Activated T-cell treated with anti-CD3 and anti-CD28 coated beads, Interleukin-2, amount 50 U/mL, for 4 hours (primary cell): Measurements from ENCODE around the gene TSPO2. TPM values are rescaled to one million over a fixed set of nuclear protein-coding genes. Genes with fewer than 3 reads are reported as not detected.

ENCODE experiments used
- ATAC-seq, 2 donors: fragments of 200-7000 bp; cut with Tn5 transposase; one replicate each; pipeline ENCODE4 v1.10.0; 2021
- DNase-seq: peaks from one replicate; pipeline ENCODE4 v3.0.0-alpha.2; 2020
- H3K27me3 Mint-ChIP-seq: one replicate; pipeline ENCODE4 v1.8.0; 2021; ENCODE audit warnings: low read depth, mixed read lengths
- H3K36me3 Mint-ChIP-seq: one replicate; pipeline ENCODE4 v1.8.0; 2022; ENCODE audit warnings: mixed read lengths; ENCODE audit not compliant: insufficient read depth
- H3K4me1 Mint-ChIP-seq: one replicate; pipeline ENCODE4 v1.8.0; 2021; ENCODE audit warnings: low read depth, mixed read lengths
- H3K4me3 Mint-ChIP-seq: one replicate; pipeline ENCODE4 v1.8.0; 2021; ENCODE audit warnings: mild to moderate bottlenecking, moderate library complexity, mixed read lengths
- H3K9me3 Mint-ChIP-seq: one replicate; pipeline ENCODE4 v1.8.0; 2021; ENCODE audit warnings: mixed read lengths
- total RNA-seq, 3 donors: library from RNA; stranded (reverse); gene quantifications; one replicate each; pipeline ENCODE4 v1.2.1, GENCODE V29; 2021

Gene TSPO2
- total RNA-seq, 3 donors from 2014 or later: not detected

- H3K4me3 Mint-ChIP-seq: peak overlapping the region; percentile 2
- no peak for DNase-seq
- ATAC-seq: peak in 1 of 2 donors; percentile 30
- H3K36me3 Mint-ChIP-seq: peaks cover 31% of the 10 kb centered on the region
- peaks cover 17% of the 10 kb centered on the region for H3K4me1 Mint-ChIP-seq
- H3K27me3 Mint-ChIP-seq: no peaks in the 10 kb centered on the region
- no peaks in the 10 kb centered on the region for H3K9me3 Mint-ChIP-seq
Observed at GRCh38 chr6:41051873-41052272, 9.6 kb downstream of the TSPO2 start.

DNA sequence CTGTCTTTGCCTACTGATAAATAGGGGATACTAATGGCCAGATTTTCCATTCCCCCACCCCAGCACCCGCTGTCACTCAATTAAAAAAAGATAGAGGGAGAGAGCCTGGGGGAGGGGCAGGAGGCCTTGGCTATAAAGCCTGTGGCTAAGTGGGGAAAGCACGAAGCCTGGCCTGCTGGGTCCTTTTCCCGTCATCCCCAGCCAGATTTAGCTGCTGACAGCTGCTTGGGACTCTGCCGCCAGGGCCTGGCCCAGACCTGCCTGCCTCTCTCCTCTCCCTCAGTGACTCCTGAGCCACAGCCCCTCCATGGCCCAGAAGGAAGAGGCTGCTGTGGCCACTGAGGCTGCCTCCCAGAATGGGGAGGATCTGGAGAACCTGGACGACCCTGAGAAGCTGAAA is 10.8 kb downstream of the TSPO2 start, which contains the start of gene APOBEC2:
TSS of gene APOBEC2 (plus strand) at position 162 of the 400 bp plus-strand sequence. CDS start at position 308, 146 bp downstream.
- peaks cover 29% of the 10 kb centered on the region for H3K36me3 Mint-ChIP-seq
- H3K9me3 Mint-ChIP-seq: no peaks in the 10 kb centered on the region
- no peak for DNase-seq
- peaks cover 17% of the 10 kb centered on the region for H3K4me1 Mint-ChIP-seq
- H3K4me3 Mint-ChIP-seq: peak within 1 kb of the TSS; percentile 2
- ATAC-seq: no peak
- H3K27me3 Mint-ChIP-seq: no peaks in the 10 kb centered on the region

DNA sequence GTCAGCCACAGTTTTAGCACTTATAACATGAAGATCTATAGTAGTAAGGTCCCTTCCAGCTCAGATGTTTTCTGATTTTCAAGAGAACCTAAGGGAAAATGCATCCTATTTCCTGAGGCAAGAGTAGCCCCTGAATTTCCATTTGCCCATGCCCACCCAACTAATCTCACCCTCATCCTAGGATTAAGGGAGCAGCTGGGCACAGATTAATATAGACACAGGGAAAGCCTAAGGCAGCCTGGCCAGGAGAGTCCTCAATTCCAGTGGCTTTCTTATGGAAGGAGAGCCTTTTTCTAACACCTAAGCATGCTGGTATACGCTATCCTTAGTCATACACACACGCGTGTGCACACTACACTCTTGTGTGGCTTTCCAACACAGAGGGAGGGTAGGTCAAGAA is 12.2 kb downstream of the TSPO2 start:
- Mint-ChIP-seq H3K36me3 (peaks cover 26% of the 10 kb centered on the region), H3K9me3 (no peaks in the 10 kb centered on the region), H3K4me1 (peaks cover 20% of the 10 kb centered on the region), H3K27me3 (no peaks in the 10 kb centered on the region), H3K4me3 (no peak overlapping the region)
- no peak for ATAC-seq
- DNase-seq: no peak

DNA sequence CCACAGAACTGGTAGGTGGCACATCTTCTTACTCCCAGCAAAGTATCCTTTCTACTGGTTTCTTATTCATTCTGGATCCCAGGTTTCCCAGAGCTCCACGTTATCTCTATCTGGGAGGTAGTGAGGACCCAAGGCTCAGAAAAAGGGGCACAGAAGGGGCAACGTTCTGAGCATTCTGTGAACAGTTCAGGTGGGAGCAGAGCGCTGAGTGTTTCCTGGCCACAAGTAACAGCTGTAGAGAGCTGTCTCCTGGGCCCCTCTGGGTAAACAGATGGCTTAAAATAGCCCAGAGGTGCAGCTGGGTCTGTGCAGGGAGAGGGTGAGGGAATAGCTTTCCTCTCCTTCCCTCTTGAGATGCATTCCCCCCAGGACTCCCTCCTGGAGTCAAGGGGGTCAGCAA is 12.9 kb downstream of the TSPO2 start:
- no peak for ATAC-seq
- H3K4me3 Mint-ChIP-seq: no peak overlapping the region
- DNase-seq: no peak
- H3K4me1 Mint-ChIP-seq: peaks cover 20% of the 10 kb centered on the region
- peaks cover 25% of the 10 kb centered on the region for H3K36me3 Mint-ChIP-seq
- H3K9me3 Mint-ChIP-seq: no peaks in the 10 kb centered on the region
- no peaks in the 10 kb centered on the region for H3K27me3 Mint-ChIP-seq

- Mint-ChIP-seq H3K4me1 (peaks cover 12% of the 10 kb centered on the region), H3K4me3 (no peak overlapping the region), H3K27me3 (no peaks in the 10 kb centered on the region), H3K9me3 (no peaks in the 10 kb centered on the region), H3K36me3 (peaks cover 20% of the 10 kb centered on the region)
- ATAC-seq (no peak), DNase-seq (no peak)
Observed at GRCh38 chr6:41056768-41057490, 14.7 kb downstream of the TSPO2 start.

- H3K36me3 Mint-ChIP-seq: peaks cover 23% of the 10 kb centered on the region
- H3K4me1 Mint-ChIP-seq: peaks cover 5% of the 10 kb centered on the region
- H3K27me3 Mint-ChIP-seq: no peaks in the 10 kb centered on the region
Observed at GRCh38 chr6:41058783-41059181, 16.5 kb downstream of the TSPO2 start.

GRCh38 chr6:41059556-41059955 is 17.3 kb downstream of the TSPO2 start:
- Mint-ChIP-seq H3K4me3 (no peak overlapping the region), H3K9me3 (no peaks in the 10 kb centered on the region), H3K4me1 (peaks cover 5% of the 10 kb centered on the region), H3K36me3 (peaks cover 23% of the 10 kb centered on the region), H3K27me3 (no peaks in the 10 kb centered on the region)
- DNase-seq: no peak
- no peak for ATAC-seq

More at GRCh38 chr6:41058783-41059181, 16.5 kb downstream of the TSPO2 start:
- Mint-ChIP-seq H3K4me3 (no peak overlapping the region), H3K9me3 (no peaks in the 10 kb centered on the region)
- ATAC-seq: no peak
- DNase-seq: no peak

- H3K36me3 Mint-ChIP-seq: peaks cover 23% of the 10 kb centered on the region
- H3K9me3 Mint-ChIP-seq: no peaks in the 10 kb centered on the region
- H3K4me3 Mint-ChIP-seq: no peak overlapping the region
- ATAC-seq (no peak), DNase-seq (no peak)
- peaks cover 5% of the 10 kb centered on the region for H3K4me1 Mint-ChIP-seq
- H3K27me3 Mint-ChIP-seq: no peaks in the 10 kb centered on the region
Observed at GRCh38 chr6:41061196-41061726, 19.0 kb downstream of the TSPO2 start.

- H3K4me3 Mint-ChIP-seq: no peak overlapping the region
- H3K36me3 Mint-ChIP-seq: peaks cover 30% of the 10 kb centered on the region
- H3K27me3 Mint-ChIP-seq: no peaks in the 10 kb centered on the region
- ATAC-seq (no peak), DNase-seq (no peak)
- H3K4me1 Mint-ChIP-seq: peaks cover 11% of the 10 kb centered on the region
- no peaks in the 10 kb centered on the region for H3K9me3 Mint-ChIP-seq
Observed at GRCh38 chr6:41062056-41062455, 19.8 kb downstream of the TSPO2 start.

DNA sequence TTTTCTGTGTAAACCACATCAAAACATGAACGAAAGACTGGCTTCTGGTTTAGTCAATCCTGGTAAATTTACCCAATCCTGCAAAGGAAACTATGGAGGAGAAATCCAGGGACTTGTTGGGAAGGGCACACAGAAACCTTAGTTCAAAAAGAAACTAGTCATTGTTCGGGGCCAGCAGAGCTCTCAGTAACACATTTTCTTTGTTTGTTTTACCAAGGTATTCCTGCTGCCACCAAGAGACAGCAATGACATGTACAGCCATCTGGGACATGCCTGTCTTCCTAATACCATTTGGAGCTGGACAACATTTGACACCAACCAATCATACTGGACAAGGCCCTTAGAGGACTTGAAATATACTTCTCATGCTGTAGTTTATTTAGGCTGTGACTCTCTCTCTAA is 21.6 kb downstream of the TSPO2 start:
- H3K27me3 Mint-ChIP-seq: no peaks in the 10 kb centered on the region
- no peaks in the 10 kb centered on the region for H3K9me3 Mint-ChIP-seq
- no peak overlapping the region for H3K4me3 Mint-ChIP-seq
- peaks cover 34% of the 10 kb centered on the region for H3K36me3 Mint-ChIP-seq
- ATAC-seq (no peak), DNase-seq (no peak)
- peaks cover 10% of the 10 kb centered on the region for H3K4me1 Mint-ChIP-seq

- H3K4me1 Mint-ChIP-seq: peaks cover 10% of the 10 kb centered on the region
- H3K27me3 Mint-ChIP-seq: no peaks in the 10 kb centered on the region
- H3K4me3 Mint-ChIP-seq: no peak overlapping the region
- ATAC-seq (no peak), DNase-seq (no peak)
- H3K36me3 Mint-ChIP-seq: peaks cover 34% of the 10 kb centered on the region
- H3K9me3 Mint-ChIP-seq: no peaks in the 10 kb centered on the region
Observed at GRCh38 chr6:41064841-41065240, 22.6 kb downstream of the TSPO2 start.

GRCh38 chr6:41065550-41066026 is 23.3 kb downstream of the TSPO2 start:
- DNase-seq: no peak
- no peak for ATAC-seq
- peaks cover 33% of the 10 kb centered on the region for H3K36me3 Mint-ChIP-seq
- no peak overlapping the region for H3K4me3 Mint-ChIP-seq
- H3K9me3 Mint-ChIP-seq: no peaks in the 10 kb centered on the region
- no peaks in the 10 kb centered on the region for H3K27me3 Mint-ChIP-seq
- H3K4me1 Mint-ChIP-seq: peaks cover 14% of the 10 kb centered on the region

- peak; percentile 58 for DNase-seq
- H3K27me3 Mint-ChIP-seq: no peaks in the 10 kb centered on the region
- H3K9me3 Mint-ChIP-seq: no peaks in the 10 kb centered on the region
- peaks cover 24% of the 10 kb centered on the region for H3K4me1 Mint-ChIP-seq
- peaks cover 33% of the 10 kb centered on the region for H3K36me3 Mint-ChIP-seq
- ATAC-seq: no peak
- no peak overlapping the region for H3K4me3 Mint-ChIP-seq
Observed at GRCh38 chr6:41066867-41067304, 24.6 kb downstream of the TSPO2 start.

GRCh38 chr6:41071501-41071922 is 29.2 kb downstream of the TSPO2 start:
- H3K4me3 Mint-ChIP-seq: peak overlapping the region; percentile 96
- H3K36me3 Mint-ChIP-seq: peaks cover 30% of the 10 kb centered on the region
- no peaks in the 10 kb centered on the region for H3K9me3 Mint-ChIP-seq
- peaks cover 46% of the 10 kb centered on the region for H3K4me1 Mint-ChIP-seq
- DNase-seq (no peak), ATAC-seq (no peak)
- no peaks in the 10 kb centered on the region for H3K27me3 Mint-ChIP-seq
